Measurements from ENCODE around the gene HOXA6.

The HOXA6 gene

GRCh38 chr7:27172823-27173510, 25.4 kb upstream of the HOXA6 start:
- DNase-seq (ENCODE audit: low spot score), result peak; percentile 69

GRCh38 chr7:27172315-27172774, 24.8 kb upstream of the HOXA6 start:
- DNase-seq (ENCODE audit: low spot score), result no peak

GRCh38 chr7:27171637-27172314, 24.2 kb upstream of the HOXA6 start:
- DNase-seq (ENCODE audit: low spot score), result no peak

GRCh38 chr7:27171325-27171636, 23.7 kb upstream of the HOXA6 start:
- no peak for DNase-seq (ENCODE audit: low spot score)

- no peak for DNase-seq (ENCODE audit: low spot score)
These were observed 23.1 kb upstream of the HOXA6 start for GRCh38 chr7:27170426-27171324.

- DNase-seq (ENCODE audit: low spot score), result no peak
These were observed 22.3 kb upstream of the HOXA6 start for GRCh38 chr7:27169658-27170425.

- no peak for DNase-seq (ENCODE audit: low spot score)
These were observed 20.8 kb upstream of the HOXA6 start for GRCh38 chr7:27168265-27168947.

GRCh38 chr7:27167916-27168264, 20.3 kb upstream of the HOXA6 start:
- no peak for DNase-seq (ENCODE audit: low spot score)

GRCh38 chr7:27166531-27167505, 19.2 kb upstream of the HOXA6 start:
- DNase-seq (ENCODE audit: low spot score), result no peak

GRCh38 chr7:27165996-27166530, 18.5 kb upstream of the HOXA6 start:
- DNase-seq (ENCODE audit: low spot score), result no peak

- DNase-seq (ENCODE audit: low spot score), result no peak
These were observed 17.8 kb upstream of the HOXA6 start, which contains the start of gene HOXA9 for GRCh38 chr7:27165089-27165995. HOXA9 (minus strand) TSS chr7:27165537; CDS start chr7:27165457, 80 bp downstream.

GRCh38 chr7:27164367-27165088, 17.0 kb upstream of the HOXA6 start:
- no peak for DNase-seq (ENCODE audit: low spot score)

GRCh38 chr7:27164045-27164366, 16.4 kb upstream of the HOXA6 start:
- no peak for DNase-seq (ENCODE audit: low spot score)

GRCh38 chr7:27163288-27164044, 15.9 kb upstream of the HOXA6 start:
- DNase-seq (ENCODE audit: low spot score), result no peak

GRCh38 chr7:27162561-27163287, 15.2 kb upstream of the HOXA6 start:
- DNase-seq (ENCODE audit: low spot score), result no peak

- no peak for DNase-seq (ENCODE audit: low spot score)
These were observed 14.4 kb upstream of the HOXA6 start for GRCh38 chr7:27161721-27162560.

Data from D341Med (cell line).